Heart right ventricle (tissue), 16 donors: ENCODE measurements around the gene MRPL11. TPM values are rescaled to one million over a fixed set of nuclear protein-coding genes. Genes with fewer than 3 reads are reported as not detected.
A peak's percentile ranks its signal among the peaks of the same experiment; 100 is the strongest.
"Not testable (repeated sequence)": the region's sequence is repeated elsewhere in the genome, so short reads cannot be mapped to it uniquely, and the experiment has no call there.

Source experiments
- ATAC-seq, 8 donors: fragments of 200-7000 bp; cut with Tn5 transposase; one replicate each; pipeline ENCODE4 v1.9.1; 2020; ENCODE audit warnings: mild to moderate bottlenecking in 8 of 8, moderate library complexity in 8 of 8, moderate number of reproducible peaks in 1 of 8
- DNase-seq, 2 donors: peaks; one replicate each; pipeline ENCODE4 v3.0.0-alpha.2; 2020
- H3K27ac ChIP-seq, 10 donors: fragments of 200-600 bp; sonication (generic) in 2 of 10; one replicate each; pipeline versions ENCODE4 v1.5.0 to v1.8.0; 2020 to 2022; ENCODE audit warnings: mild to moderate bottlenecking in 3 of 10
- H3K27me3 ChIP-seq, 7 donors: fragments of 200-600 bp; one replicate each; pipeline ENCODE4 v1.8.0; 2021 to 2022; ENCODE audit warnings: mild to moderate bottlenecking in 2 of 7
- H3K36me3 ChIP-seq, 9 donors: fragments of 200-600 bp; sonication (generic) in 1 of 9; one replicate each; pipeline versions ENCODE4 v1.5.0 to v1.8.0; 2020 to 2022; ENCODE audit warnings: mild to moderate bottlenecking in 2 of 9
- H3K4me1 ChIP-seq, 9 donors: fragments of 200-600 bp; sonication (generic) in 1 of 9; one replicate each; pipeline versions ENCODE4 v1.5.0 to v1.8.0; 2020 to 2022; ENCODE audit warnings: mild to moderate bottlenecking in 4 of 9
- H3K4me3 ChIP-seq, 10 donors: fragments of 200-600 bp; sonication (generic) in 2 of 10; one replicate each; pipeline versions ENCODE4 v1.5.0 to v1.8.0; 2020 to 2022; ENCODE audit warnings: mild to moderate bottlenecking in 7 of 10, moderate library complexity in 2 of 10
- H3K9me3 ChIP-seq, 11 donors: fragments of 200-600 bp in 10 of 11; sonication (generic) in 2 of 11; one replicate each; pipeline versions ENCODE4 v1.5.0 to v1.8.0; 2013 to 2022; ENCODE audit warnings: mild to moderate bottlenecking in 2 of 11, control low read depth in 1 of 11, moderate library complexity in 1 of 11
- WGBS, 2 donors: extraction: QIAGEN DNeasy Blood & Tissue Kit; methylation state at CpG; one replicate each; pipeline ENCODE4 v1.1.7; 2013; ENCODE audit warnings: inconsistent platforms in 1 of 2; 5-methylcytosine and 5-hydroxymethylcytosine counted together
- intact Hi-C, 10 donors: fragments of 100-400 bp; cut with DNase I; formaldehyde crosslinking; loops; one replicate each; pipeline versions ENCODE4 v1.11.1 to v1.14.2; 2022
- polyA plus RNA-seq, 2 donors: library from polyadenylated mRNA; stranded (reverse); fragments of 200-250 nt; gene quantifications; one replicate each; pipeline ENCODE4 v1.2.3, GENCODE V29; 2013
- total RNA-seq, 10 donors: library from RNA; stranded (reverse); fragmentation: NEBNext Ultra II Directional in 3 of 10; extraction: Animal tissue kit (Norgen Biotek cat#: 25700) in 3 of 10; gene quantifications; one replicate each; pipeline versions ENCODE4 v1.2.1 to v1.2.4, GENCODE V29; 2021 to 2023
- TF ChIP-seq, protein P1 (sequence below), 9 donors: fragments of 200-600 bp; sonication (generic) in 2 of 9; IDR thresholded peaks; one replicate each; pipeline versions ENCODE4 v1.5.0 to v1.8.0; 2021 to 2022; ENCODE audit warnings: antibody characterized with exemption in 9 of 9, mild to moderate bottlenecking in 5 of 9, moderate library complexity in 1 of 9
- donor health status: Arrhythmogenic right ventricular cardiomyopathy.
- donor health status: ischemic (EF 13 %, LVEDD 7.1; RV severe dilation, severe dysfunction).
- donor health status: healthy with polysubstance abuse.
- donor health status: DM: no; HTN: yes; CAD: no.
- donor health status: DM: no; HTN: no; CAD: no.
- donor health status: ischemic (EF 25% LVEDD 6.9; RV normal size, moderate dysfunction).
- donor health status: ischemic (EF 25% LVEDD 5.7; RV mildly dilated, moderate dysfunction).
- donor health status: healthy.
- donor health status: DM: yes; HTN: yes; CAD: no.
- donor health status: Ischemic cardiomyopathy.
- donor health status: ischemic (EF 35%, LVEDD 5.7; RV mildly dilated, moderate dysfunction).
- donor health status: nonischemic (EF 11% LVEDD 7.7; RV severe dilation, severe dysfunction).
- donor health status: DM: yes; HTN: yes; CAD: no.
- donor health status: PGD.
- donor health status: ischemic (EF 29% LVEDD 5.4; RV normal size, mild dysfunction).
- donor health status: nonischemic (EF 23%, LVEDD 6.1; RV moderate dilation, normal function).

Gene MRPL11
- total and polyA plus RNA-seq, 12 donors = 33.3 to 57.2 (median 48.2) TPM

DNA sequence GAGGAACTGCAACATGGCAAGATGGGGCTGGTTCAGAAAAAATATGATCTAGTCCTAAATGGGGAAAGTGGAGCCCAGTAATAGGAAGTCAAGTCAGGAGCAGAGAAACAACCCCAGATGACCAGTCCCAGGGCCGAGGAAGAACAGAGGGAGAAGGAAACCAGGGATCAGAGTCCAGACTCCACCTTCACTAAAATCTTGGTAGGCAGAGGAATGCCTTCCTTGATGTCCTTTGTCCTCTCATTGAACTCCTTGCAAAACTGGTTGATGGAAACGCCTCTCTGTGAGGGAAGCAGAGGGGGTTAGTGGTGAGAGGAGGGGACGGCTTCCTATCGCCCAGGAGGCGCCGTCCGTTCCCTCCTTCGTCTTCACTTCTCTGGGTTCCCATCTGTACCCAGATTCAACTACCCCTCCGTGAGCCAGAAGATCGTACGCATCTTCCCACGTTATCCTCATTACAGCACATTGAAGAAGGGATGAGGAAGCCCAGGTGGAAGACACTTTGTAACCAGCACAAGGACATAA, 607 bp downstream of the MRPL11 start:
- DNase-seq (no peak), ATAC-seq (no peak)
- Histone ChIP-seq H3K4me1 (peaks cover 3 to 12% (median 10%) of the 10 kb centered on the region in 9 donors), H3K4me3 (peak overlapping the region; percentile 74 to 96 (median 83)), H3K27ac (peak overlapping the region in 9 of 10 donors; percentile 70 to 95 (median 83)), H3K27me3 (no peaks in the 10 kb centered on the region), H3K36me3 (peaks cover 0 to 41% (median 15%) of the 10 kb centered on the region in 9 donors), H3K9me3 (peaks cover 0 to 4% (median 0%) of the 10 kb centered on the region in 11 donors)
- TF ChIP-seq, protein P1, sequence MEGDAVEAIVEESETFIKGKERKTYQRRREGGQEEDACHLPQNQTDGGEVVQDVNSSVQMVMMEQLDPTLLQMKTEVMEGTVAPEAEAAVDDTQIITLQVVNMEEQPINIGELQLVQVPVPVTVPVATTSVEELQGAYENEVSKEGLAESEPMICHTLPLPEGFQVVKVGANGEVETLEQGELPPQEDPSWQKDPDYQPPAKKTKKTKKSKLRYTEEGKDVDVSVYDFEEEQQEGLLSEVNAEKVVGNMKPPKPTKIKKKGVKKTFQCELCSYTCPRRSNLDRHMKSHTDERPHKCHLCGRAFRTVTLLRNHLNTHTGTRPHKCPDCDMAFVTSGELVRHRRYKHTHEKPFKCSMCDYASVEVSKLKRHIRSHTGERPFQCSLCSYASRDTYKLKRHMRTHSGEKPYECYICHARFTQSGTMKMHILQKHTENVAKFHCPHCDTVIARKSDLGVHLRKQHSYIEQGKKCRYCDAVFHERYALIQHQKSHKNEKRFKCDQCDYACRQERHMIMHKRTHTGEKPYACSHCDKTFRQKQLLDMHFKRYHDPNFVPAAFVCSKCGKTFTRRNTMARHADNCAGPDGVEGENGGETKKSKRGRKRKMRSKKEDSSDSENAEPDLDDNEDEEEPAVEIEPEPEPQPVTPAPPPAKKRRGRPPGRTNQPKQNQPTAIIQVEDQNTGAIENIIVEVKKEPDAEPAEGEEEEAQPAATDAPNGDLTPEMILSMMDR (IDR thresholded peaks at IDR 0.05) = no peak
- intact Hi-C loops = loop anchor here in 1 of 10 donors (2.0 kb wide), 1 partner anchor 29 kb away; no protein-coding TSS in a partner anchor
- WGBS, 2 donors = 8 to 9% methylated on average over 12 of the region's 12 CpGs

DNA sequence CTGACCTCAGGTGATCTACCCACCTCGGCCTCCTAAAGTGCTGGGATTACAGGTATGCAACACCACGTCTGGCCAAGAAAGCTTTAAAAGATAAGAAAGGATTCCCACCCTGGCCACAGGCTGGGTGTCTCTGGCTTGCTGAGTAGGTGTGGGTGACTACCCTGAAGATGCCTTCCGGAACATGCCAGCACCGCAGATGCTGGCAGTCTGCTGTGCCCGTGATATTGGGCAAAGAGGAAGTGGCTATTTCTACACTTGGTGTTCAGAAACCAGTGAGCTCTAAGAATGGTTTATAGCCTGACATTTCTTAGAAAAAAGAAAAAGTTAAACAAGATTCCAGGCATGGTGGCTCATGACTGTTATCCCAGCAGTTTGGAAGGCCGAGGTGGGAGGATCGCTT, 6.1 kb downstream of the MRPL11 start:
- 88 to 91% methylated on average over 7 of the region's 7 CpGs for WGBS, 2 donors
- Histone ChIP-seq H3K27me3 (no peaks in the 10 kb centered on the region), H3K27ac (no peak overlapping the region), H3K4me1 (peaks cover 0 to 4% (median 2%) of the 10 kb centered on the region in 9 donors), H3K36me3 (peaks cover 0 to 54% (median 15%) of the 10 kb centered on the region in 9 donors), H3K4me3 (no peak overlapping the region), H3K9me3 (no peaks in the 10 kb centered on the region)
- TF ChIP-seq, protein P1 (IDR thresholded peaks at IDR 0.05) = no peak
- DNase-seq = no peak
- intact Hi-C loops = no loop called here
- ATAC-seq = no peak

- not testable (repeated sequence) for H3K4me1 ChIP-seq, DNase-seq, ATAC-seq, H3K4me3 ChIP-seq, H3K9me3 ChIP-seq, H3K27me3 ChIP-seq, H3K27ac ChIP-seq
- peaks cover 0 to 51% (median 15%) of the 10 kb centered on the region in 9 donors for H3K36me3 ChIP-seq
- 88 to 91% methylated on average over 8 of the region's 8 CpGs for WGBS, 2 donors
- intact Hi-C loops = loop anchor here in 2 of 10 donors (2.0 kb wide), 1 partner anchor 23 kb away; no protein-coding TSS in a partner anchor
Observed at GRCh38 chr11:66431871-66432329, 6.7 kb downstream of the MRPL11 start.

DNA sequence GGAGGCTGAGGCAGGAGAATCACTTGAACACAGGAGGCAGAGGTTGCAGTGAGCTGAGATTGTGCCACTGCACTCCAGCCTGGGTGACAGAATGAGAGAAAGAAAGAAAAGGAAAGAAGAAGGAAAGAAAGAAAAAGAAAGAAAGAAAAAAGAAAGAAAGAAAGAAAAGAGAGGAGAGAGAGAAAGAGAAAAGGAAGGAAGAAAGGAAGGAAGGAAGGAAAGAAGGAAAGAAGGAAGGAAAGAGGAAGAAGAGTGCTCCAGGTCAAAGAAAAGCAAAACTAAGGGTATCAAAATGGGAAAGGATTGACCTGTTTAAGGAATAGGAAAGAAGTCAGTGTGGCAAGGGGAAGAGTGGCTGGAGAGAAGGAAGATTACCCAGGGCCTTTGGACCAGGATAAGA, 7.4 kb downstream of the MRPL11 start:
- H3K27me3 ChIP-seq, H3K27ac ChIP-seq, H3K4me3 ChIP-seq, H3K4me1 ChIP-seq, ATAC-seq, H3K9me3 ChIP-seq, DNase-seq: not testable (repeated sequence)
- H3K36me3 ChIP-seq = peaks cover 0 to 45% (median 15%) of the 10 kb centered on the region in 9 donors
- intact Hi-C loops = loop anchor here in 2 of 10 donors (2.0 kb wide), 1 partner anchor 22 kb away; no protein-coding TSS in a partner anchor

DNA sequence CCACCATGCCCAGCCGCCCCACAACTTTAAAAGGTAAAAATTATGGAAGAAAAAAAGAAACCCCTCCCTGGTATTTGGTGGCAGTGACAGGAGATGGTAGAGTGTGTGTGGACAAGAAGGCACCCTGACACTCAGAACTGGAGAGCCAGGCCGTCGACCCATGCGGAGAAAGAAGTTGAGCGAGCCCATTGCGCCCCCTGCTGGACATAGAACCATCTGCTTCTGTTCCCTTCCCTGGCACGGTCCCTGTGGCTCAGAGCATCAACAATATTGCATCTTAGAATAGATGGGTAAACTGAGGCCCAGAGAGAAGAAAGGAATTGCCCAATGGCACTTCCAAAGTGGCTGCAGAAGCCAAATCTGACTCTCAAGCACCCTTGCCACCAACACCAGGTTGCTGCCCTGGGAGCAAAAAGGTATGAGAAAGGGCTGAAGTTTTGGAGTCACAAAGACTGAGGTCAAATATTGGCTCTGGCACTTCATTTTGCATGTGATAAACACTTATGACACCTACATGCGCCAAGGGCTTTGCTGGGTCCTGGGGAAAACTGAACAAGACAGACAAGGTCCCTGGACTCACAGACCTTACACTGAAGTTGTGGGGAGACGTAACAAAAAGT, 8.6 kb downstream of the MRPL11 start:
- no peak overlapping the region for H3K4me3 ChIP-seq
- intact Hi-C loops = loop anchor here in 5 of 10 donors (1.0 to 2.0 kb wide), 2 partner anchors 21 to 22 kb away; no protein-coding TSS in a partner anchor

More for the DNA sequence above, 8.6 kb downstream of the MRPL11 start:
- peaks cover 0 to 33% (median 4%) of the 10 kb centered on the region in 9 donors for H3K36me3 ChIP-seq
- H3K9me3 ChIP-seq = no peaks in the 10 kb centered on the region
- no peak overlapping the region for H3K27ac ChIP-seq
- ATAC-seq (peak; percentile 64 to 91 (median 76)), DNase-seq (peak; percentile 54 to 68)
- WGBS, 2 donors = 27 to 31% methylated on average over 9 of the region's 9 CpGs
- H3K27me3 ChIP-seq = no peaks in the 10 kb centered on the region
- no peaks in the 10 kb centered on the region for H3K4me1 ChIP-seq
- TF ChIP-seq, protein P1 (IDR thresholded peaks at IDR 0.05) = peak; percentile 59 to 88 (median 73)
